ENCODE measurements around the gene SGK1.
"Not testable (repeated sequence)": the region's sequence is repeated elsewhere in the genome, so short reads cannot be mapped to it uniquely, and the experiment has no call there.

Gene SGK1

GRCh38 chr6:134276891-134277377 lies 41.0 kb downstream of the SGK1 start:
- DNase-seq; in situ Hi-C loops (cut with HindIII; ENCODE audit: low pct_ligation_motif_present, low pct_unique_long_range_greater_than_20kb, low sequenced_read_pairs): not testable (repeated sequence)

- in situ Hi-C loops (cut with HindIII; ENCODE audit: low pct_ligation_motif_present, low pct_unique_long_range_greater_than_20kb, low sequenced_read_pairs), result no loop called here
- no peak for DNase-seq
Measured at GRCh38 chr6:134272374-134272773, 45.5 kb downstream of the SGK1 start.

GRCh38 chr6:134267917-134268361 lies 50.0 kb downstream of the SGK1 start:
- no peak for DNase-seq
- in situ Hi-C loops (cut with HindIII; ENCODE audit: low pct_ligation_motif_present, low pct_unique_long_range_greater_than_20kb, low sequenced_read_pairs), result no loop called here

- DNase-seq, result no peak
- in situ Hi-C loops (cut with HindIII; ENCODE audit: low pct_ligation_motif_present, low pct_unique_long_range_greater_than_20kb, low sequenced_read_pairs), result no loop called here
Measured at GRCh38 chr6:134266776-134267175, 51.1 kb downstream of the SGK1 start.

GRCh38 chr6:134261766-134262165 lies 56.1 kb downstream of the SGK1 start:
- no peak for DNase-seq
- in situ Hi-C loops (cut with HindIII; ENCODE audit: low pct_ligation_motif_present, low pct_unique_long_range_greater_than_20kb, low sequenced_read_pairs), result no loop called here

- in situ Hi-C loops (cut with HindIII; ENCODE audit: low pct_ligation_motif_present, low pct_unique_long_range_greater_than_20kb, low sequenced_read_pairs), result no loop called here
- no peak for DNase-seq
Measured at GRCh38 chr6:134258849-134259306, 59.0 kb downstream of the SGK1 start.

GRCh38 chr6:134257516-134257915 lies 60.4 kb downstream of the SGK1 start:
- in situ Hi-C loops (cut with HindIII; ENCODE audit: low pct_ligation_motif_present, low pct_unique_long_range_greater_than_20kb, low sequenced_read_pairs), result no loop called here
- no peak for DNase-seq

GRCh38 chr6:134256862-134257261 lies 61.0 kb downstream of the SGK1 start:
- in situ Hi-C loops (cut with HindIII; ENCODE audit: low pct_ligation_motif_present, low pct_unique_long_range_greater_than_20kb, low sequenced_read_pairs), result no loop called here
- no peak for DNase-seq

GRCh38 chr6:134255280-134255679 lies 62.6 kb downstream of the SGK1 start:
- DNase-seq; in situ Hi-C loops (cut with HindIII; ENCODE audit: low pct_ligation_motif_present, low pct_unique_long_range_greater_than_20kb, low sequenced_read_pairs): not testable (repeated sequence)

GRCh38 chr6:134254118-134254517 lies 63.8 kb downstream of the SGK1 start:
- in situ Hi-C loops (cut with HindIII; ENCODE audit: low pct_ligation_motif_present, low pct_unique_long_range_greater_than_20kb, low sequenced_read_pairs), result no loop called here

GRCh38 chr6:134253681-134254080 lies 64.2 kb downstream of the SGK1 start:
- DNase-seq, result no peak
- in situ Hi-C loops (cut with HindIII; ENCODE audit: low pct_ligation_motif_present, low pct_unique_long_range_greater_than_20kb, low sequenced_read_pairs), result no loop called here

More at GRCh38 chr6:134254118-134254517, 63.8 kb downstream of the SGK1 start:
- DNase-seq, result no peak

- DNase-seq, result no peak
- in situ Hi-C loops (cut with HindIII; ENCODE audit: low pct_ligation_motif_present, low pct_unique_long_range_greater_than_20kb, low sequenced_read_pairs), result no loop called here
Measured at GRCh38 chr6:134251320-134251719, 66.6 kb downstream of the SGK1 start.

- in situ Hi-C loops (cut with HindIII; ENCODE audit: low pct_ligation_motif_present, low pct_unique_long_range_greater_than_20kb, low sequenced_read_pairs), result no loop called here
- no peak for DNase-seq
Measured at GRCh38 chr6:134250776-134251175, 67.1 kb downstream of the SGK1 start.

GRCh38 chr6:134249759-134250602 lies 67.9 kb downstream of the SGK1 start:
- no peak for DNase-seq
- in situ Hi-C loops (cut with HindIII; ENCODE audit: low pct_ligation_motif_present, low pct_unique_long_range_greater_than_20kb, low sequenced_read_pairs), result no loop called here

- no peak for DNase-seq
- in situ Hi-C loops (cut with HindIII; ENCODE audit: low pct_ligation_motif_present, low pct_unique_long_range_greater_than_20kb, low sequenced_read_pairs), result no loop called here
Measured at GRCh38 chr6:134249239-134249758, 68.6 kb downstream of the SGK1 start.

- in situ Hi-C loops (cut with HindIII; ENCODE audit: low pct_ligation_motif_present, low pct_unique_long_range_greater_than_20kb, low sequenced_read_pairs), result no loop called here
Measured at GRCh38 chr6:134247844-134248580, 69.9 kb downstream of the SGK1 start.

GRCh38 chr6:134247231-134247833 lies 70.6 kb downstream of the SGK1 start:
- in situ Hi-C loops (cut with HindIII; ENCODE audit: low pct_ligation_motif_present, low pct_unique_long_range_greater_than_20kb, low sequenced_read_pairs), result no loop called here
- no peak for DNase-seq

More at GRCh38 chr6:134247844-134248580, 69.9 kb downstream of the SGK1 start:
- DNase-seq, result no peak

GRCh38 chr6:134245706-134246105 lies 72.2 kb downstream of the SGK1 start:
- in situ Hi-C loops (cut with HindIII; ENCODE audit: low pct_ligation_motif_present, low pct_unique_long_range_greater_than_20kb, low sequenced_read_pairs), result no loop called here
- no peak for DNase-seq

- no peak for DNase-seq
- in situ Hi-C loops (cut with HindIII; ENCODE audit: low pct_ligation_motif_present, low pct_unique_long_range_greater_than_20kb, low sequenced_read_pairs), result no loop called here
Measured at GRCh38 chr6:134245041-134245440, 72.9 kb downstream of the SGK1 start.

Data from ACHN (cell line).